Fibroblast of mammary gland (primary cell): Measurements from ENCODE around the gene GSG1L.
"Not testable (repeated sequence)": the region's sequence is repeated elsewhere in the genome, so short reads cannot be mapped to it uniquely, and the experiment has no call there.

Experiments
- DNase-seq: peaks from one replicate; pipeline ENCODE4 v3.0.0-alpha.2; 2010; ENCODE audit warnings: low read depth
- H3K4me3 ChIP-seq: 2 replicates; pipeline ENCODE4 v1.5.1; 2011; ENCODE audit warnings: low read depth, mild to moderate bottlenecking, low read length, moderate library complexity; ENCODE audit not compliant: control insufficient read depth
- CTCF ChIP-seq: conservative IDR thresholded peaks from 2 replicates; pipeline ENCODE4 v1.5.1; 2011; ENCODE audit warnings: low read depth, low read length, inconsistent platforms; ENCODE audit not compliant: control insufficient read depth, insufficient read depth

Gene GSG1L

GRCh38 chr16:27746076-27746855 is 317.2 kb downstream of the GSG1L start:
- no peak for TF ChIP-seq CTCF
- DNase-seq, result no peak
- H3K4me3 ChIP-seq, result no peak overlapping the region

- no peak overlapping the region for H3K4me3 ChIP-seq
- DNase-seq, result peak; percentile 60
- no peak for TF ChIP-seq CTCF
Measured at GRCh38 chr16:27745348-27745747, 318.2 kb downstream of the GSG1L start.

- H3K4me3 ChIP-seq, result no peak overlapping the region
- TF ChIP-seq CTCF, result no peak
- DNase-seq, result no peak
Measured at GRCh38 chr16:27743963-27744362, 319.6 kb downstream of the GSG1L start.

GRCh38 chr16:27743001-27743400 is 320.5 kb downstream of the GSG1L start:
- not testable (repeated sequence) for H3K4me3 ChIP-seq, DNase-seq

- TF ChIP-seq CTCF, result no peak
- H3K4me3 ChIP-seq, result no peak overlapping the region
- no peak for DNase-seq
Measured at GRCh38 chr16:27742333-27742732, 321.2 kb downstream of the GSG1L start.

GRCh38 chr16:27740496-27741201 is 322.9 kb downstream of the GSG1L start:
- DNase-seq, result no peak
- H3K4me3 ChIP-seq, result no peak overlapping the region
- TF ChIP-seq CTCF, result no peak

GRCh38 chr16:27739606-27740357 is 323.7 kb downstream of the GSG1L start:
- no peak overlapping the region for H3K4me3 ChIP-seq
- no peak for DNase-seq
- TF ChIP-seq CTCF, result no peak
